Liver (tissue), 9 donors: Measurements from ENCODE around the gene AQP3. TPM values are rescaled to one million over a fixed set of nuclear protein-coding genes. Genes with fewer than 3 reads are reported as not detected.

ENCODE experiments used
- DNase-seq: peaks from one replicate; pipeline ENCODE4 v3.0.0-alpha.2; 2017; ENCODE audit warnings: low spot score
- H3K27ac ChIP-seq, 2 donors: one replicate each; pipeline ENCODE4 v1.7.0; 2013; ENCODE audit warnings: inconsistent platforms in 2 of 2, low read length in 2 of 2, control low read depth in 1 of 2, low read depth in 1 of 2, mild to moderate bottlenecking in 1 of 2
- H3K27me3 ChIP-seq, 4 donors: one replicate each; pipeline versions ENCODE4 v1.6.1 to v1.7.0; 2013; ENCODE audit warnings: low read length in 3 of 4, inconsistent platforms in 1 of 4, mild to moderate bottlenecking in 1 of 4, moderate library complexity in 1 of 4; ENCODE audit not compliant: control insufficient read depth in 4 of 4, insufficient read depth in 4 of 4
- H3K36me3 ChIP-seq, 4 donors: one replicate each; pipeline versions ENCODE4 v1.6.1 to v1.7.0; 2013; ENCODE audit warnings: low read length in 3 of 4, mild to moderate bottlenecking in 3 of 4, low read depth in 1 of 4, moderate library complexity in 1 of 4; ENCODE audit not compliant: control insufficient read depth in 4 of 4, insufficient read depth in 3 of 4
- H3K4me1 ChIP-seq, 4 donors: one replicate each; pipeline versions ENCODE4 v1.6.1 to v1.7.0; 2013; ENCODE audit warnings: low read length in 3 of 4, mild to moderate bottlenecking in 3 of 4, moderate library complexity in 1 of 4; ENCODE audit not compliant: control insufficient read depth in 4 of 4, insufficient read depth in 4 of 4
- H3K4me3 ChIP-seq, 3 donors: one replicate each; pipeline versions ENCODE4 v1.6.1 to v1.7.0; 2013; ENCODE audit warnings: low read length in 3 of 3, control low read depth in 1 of 3, low read depth in 1 of 3, mild to moderate bottlenecking in 1 of 3
- H3K9ac ChIP-seq, 2 donors: one replicate each; pipeline ENCODE4 v1.7.0; 2013; ENCODE audit warnings: low read length in 2 of 2, mild to moderate bottlenecking in 2 of 2, moderate library complexity in 2 of 2, control low read depth in 1 of 2, low read depth in 1 of 2
- H3K9me3 ChIP-seq, 4 donors: one replicate each; pipeline versions ENCODE4 v1.6.1 to v1.7.0; 2013; ENCODE audit warnings: low read length in 3 of 4; ENCODE audit not compliant: control insufficient read depth in 4 of 4
- ATF3 ChIP-seq: IDR thresholded peaks from 2 replicates; pipeline ENCODE4 v1.6.1; 2016; ENCODE audit warnings: antibody characterized with exemption
- EGR1 ChIP-seq, 2 donors: IDR thresholded peaks; 2 replicates each; pipeline ENCODE4 v1.6.1; 2016 to 2018; ENCODE audit warnings: antibody characterized with exemption in 2 of 2, low read depth in 2 of 2
- FOXA1 ChIP-seq: IDR thresholded peaks from 2 replicates; pipeline ENCODE4 v1.6.1; 2016; ENCODE audit warnings: antibody characterized with exemption
- FOXA2 ChIP-seq: IDR thresholded peaks from 2 replicates; pipeline ENCODE4 v1.6.1; 2016; ENCODE audit warnings: antibody characterized with exemption
- HNF4A ChIP-seq, 2 donors: conservative IDR thresholded peaks; 2 replicates each; pipeline ENCODE4 v1.6.1; 2016; ENCODE audit warnings: antibody characterized with exemption in 2 of 2, mild to moderate bottlenecking in 2 of 2
- HNF4G ChIP-seq: IDR thresholded peaks from 2 replicates; pipeline ENCODE4 v1.6.1; 2016; ENCODE audit warnings: antibody characterized with exemption
- JUND ChIP-seq, 2 donors: IDR thresholded peaks; 2 replicates each; pipeline ENCODE4 v1.6.1; 2016; ENCODE audit warnings: antibody characterized with exemption in 2 of 2
- NR2F2 ChIP-seq: IDR thresholded peaks from 2 replicates; pipeline ENCODE4 v1.6.1; 2016; ENCODE audit warnings: antibody characterized with exemption
- RAD21 ChIP-seq, 2 donors: IDR thresholded peaks; 2 replicates each; pipeline ENCODE4 v1.6.1; 2016; ENCODE audit warnings: antibody characterized with exemption in 2 of 2, mild to moderate bottlenecking in 2 of 2
- REST ChIP-seq: IDR thresholded peaks from 2 replicates; pipeline ENCODE4 v1.6.1; 2016; ENCODE audit warnings: antibody characterized with exemption, mild to moderate bottlenecking
- RXRA ChIP-seq, 2 donors: IDR thresholded peaks; 2 replicates each; pipeline ENCODE4 v1.6.1; 2017 to 2018; ENCODE audit warnings: antibody characterized with exemption in 2 of 2, mild to moderate bottlenecking in 1 of 2
- SP1 ChIP-seq: IDR thresholded peaks from 2 replicates; pipeline ENCODE4 v1.6.1; 2018; ENCODE audit warnings: antibody characterized with exemption, mild to moderate bottlenecking
- TAF1 ChIP-seq: conservative IDR thresholded peaks from 2 replicates; pipeline ENCODE4 v1.6.1; 2016; ENCODE audit warnings: antibody characterized with exemption, mild to moderate bottlenecking
- YY1 ChIP-seq: IDR thresholded peaks from 2 replicates; pipeline ENCODE4 v1.6.1; 2016; ENCODE audit warnings: antibody characterized with exemption, mild to moderate bottlenecking
- ZBTB33 ChIP-seq: IDR thresholded peaks from 2 replicates; pipeline ENCODE4 v1.6.1; 2016; ENCODE audit warnings: antibody characterized with exemption
- WGBS: extraction: QIAGEN DNeasy Blood & Tissue Kit; methylation state at CpG from one replicate; pipeline ENCODE4 v1.1.7; 2013; 5-methylcytosine and 5-hydroxymethylcytosine counted together
- polyA plus RNA-seq, 2 donors: library from polyadenylated mRNA; stranded (reverse) in 1 of 2; unstranded in 1 of 2; fragments of 200-250 nt in 1 of 2; fragments of >200 nt in 1 of 2; fragmentation: Nextera tagmentation in 1 of 2; extraction: Ambion mirVana in 1 of 2; gene quantifications; one replicate each; pipeline versions ENCODE4 v1.2.1 to v1.2.3, GENCODE V29; 2013 to 2015
- total RNA-seq, 2 donors: library from RNA; depleted of rRNA; stranded (reverse); fragments of >200 nt; gene quantifications; one replicate each; pipeline ENCODE4 v1.2.3, GENCODE V29; 2014
- TF ChIP-seq, protein P1 (sequence below): fragments of 150-350 bp; IDR thresholded peaks from 2 replicates; pipeline ENCODE4 v1.5.1; 2017; ENCODE audit warnings: improper control_type of control experiment, low read depth, low read length; ENCODE audit not compliant: missing input control
- TF ChIP-seq, protein P2 (sequence below): IDR thresholded peaks from 2 replicates; pipeline ENCODE4 v1.6.1; 2016; ENCODE audit warnings: antibody characterized with exemption
- donor health status: healthy.
- donor health status: healthy.
- donor health status: healthy.
- donor health status: healthy.
- donor health status: healthy.

AQP3 gene
- total and polyA plus RNA-seq, 4 donors: 60.5 to 124 (median 87.4) TPM

- no peak for TF ChIP-seq HNF4G
- TF ChIP-seq RXRA (IDR thresholded peaks at IDR 0.05): no peak
- TF ChIP-seq, protein P1, sequence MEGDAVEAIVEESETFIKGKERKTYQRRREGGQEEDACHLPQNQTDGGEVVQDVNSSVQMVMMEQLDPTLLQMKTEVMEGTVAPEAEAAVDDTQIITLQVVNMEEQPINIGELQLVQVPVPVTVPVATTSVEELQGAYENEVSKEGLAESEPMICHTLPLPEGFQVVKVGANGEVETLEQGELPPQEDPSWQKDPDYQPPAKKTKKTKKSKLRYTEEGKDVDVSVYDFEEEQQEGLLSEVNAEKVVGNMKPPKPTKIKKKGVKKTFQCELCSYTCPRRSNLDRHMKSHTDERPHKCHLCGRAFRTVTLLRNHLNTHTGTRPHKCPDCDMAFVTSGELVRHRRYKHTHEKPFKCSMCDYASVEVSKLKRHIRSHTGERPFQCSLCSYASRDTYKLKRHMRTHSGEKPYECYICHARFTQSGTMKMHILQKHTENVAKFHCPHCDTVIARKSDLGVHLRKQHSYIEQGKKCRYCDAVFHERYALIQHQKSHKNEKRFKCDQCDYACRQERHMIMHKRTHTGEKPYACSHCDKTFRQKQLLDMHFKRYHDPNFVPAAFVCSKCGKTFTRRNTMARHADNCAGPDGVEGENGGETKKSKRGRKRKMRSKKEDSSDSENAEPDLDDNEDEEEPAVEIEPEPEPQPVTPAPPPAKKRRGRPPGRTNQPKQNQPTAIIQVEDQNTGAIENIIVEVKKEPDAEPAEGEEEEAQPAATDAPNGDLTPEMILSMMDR: no peak
- no peak for TF ChIP-seq NR2F2
- TF ChIP-seq FOXA1: no peak
- TF ChIP-seq EGR1 (IDR thresholded peaks at IDR 0.05; ENCODE audit: low read depth in 2 of 2): no peak
- TF ChIP-seq, protein P2, sequence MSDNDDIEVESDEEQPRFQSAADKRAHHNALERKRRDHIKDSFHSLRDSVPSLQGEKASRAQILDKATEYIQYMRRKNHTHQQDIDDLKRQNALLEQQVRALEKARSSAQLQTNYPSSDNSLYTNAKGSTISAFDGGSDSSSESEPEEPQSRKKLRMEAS: no peak
- TF ChIP-seq TAF1: no peak
- no peak for TF ChIP-seq JUND (IDR thresholded peaks at IDR 0.05)
- TF ChIP-seq FOXA2: no peak
- no peak for TF ChIP-seq YY1
Observed at GRCh38 chr9:33472171-33472880, 24.9 kb upstream of the AQP3 start (continued).

- H3K4me1 ChIP-seq: peaks cover 3 to 20% (median 14%) of the 10 kb centered on the region in 4 donors
- H3K27ac ChIP-seq: no peak overlapping the region
- H3K36me3 ChIP-seq: peaks cover 20 to 50% (median 27%) of the 10 kb centered on the region in 4 donors
- TF ChIP-seq JUND (IDR thresholded peaks at IDR 0.05) (no peak), NR2F2 (no peak), RAD21 (IDR thresholded peaks at IDR 0.05) (no peak), REST (no peak), ZBTB33 (no peak), FOXA2 (no peak), SP1 (no peak), HNF4G (no peak), HNF4A (conservative IDR thresholded peaks at IDR 0.05) (no peak), ATF3 (no peak), EGR1 (IDR thresholded peaks at IDR 0.05; ENCODE audit: low read depth in 2 of 2) (no peak)
- TF ChIP-seq, protein P2: no peak
- H3K27me3 ChIP-seq: no peaks in the 10 kb centered on the region
- H3K4me3 ChIP-seq: no peak overlapping the region
- no peaks in the 10 kb centered on the region for H3K9me3 ChIP-seq
- H3K9ac ChIP-seq: no peak overlapping the region
- DNase-seq: no peak
- 63% methylated on average over 2 of the region's 2 CpGs for WGBS
Observed at GRCh38 chr9:33471361-33471760, 24.0 kb upstream of the AQP3 start.
